ENCODE measurements around the gene DNAJC3.
"Not testable (repeated sequence)": the region's sequence is repeated elsewhere in the genome, so short reads cannot be mapped to it uniquely, and the experiment has no call there.

Gene DNAJC3

DNA sequence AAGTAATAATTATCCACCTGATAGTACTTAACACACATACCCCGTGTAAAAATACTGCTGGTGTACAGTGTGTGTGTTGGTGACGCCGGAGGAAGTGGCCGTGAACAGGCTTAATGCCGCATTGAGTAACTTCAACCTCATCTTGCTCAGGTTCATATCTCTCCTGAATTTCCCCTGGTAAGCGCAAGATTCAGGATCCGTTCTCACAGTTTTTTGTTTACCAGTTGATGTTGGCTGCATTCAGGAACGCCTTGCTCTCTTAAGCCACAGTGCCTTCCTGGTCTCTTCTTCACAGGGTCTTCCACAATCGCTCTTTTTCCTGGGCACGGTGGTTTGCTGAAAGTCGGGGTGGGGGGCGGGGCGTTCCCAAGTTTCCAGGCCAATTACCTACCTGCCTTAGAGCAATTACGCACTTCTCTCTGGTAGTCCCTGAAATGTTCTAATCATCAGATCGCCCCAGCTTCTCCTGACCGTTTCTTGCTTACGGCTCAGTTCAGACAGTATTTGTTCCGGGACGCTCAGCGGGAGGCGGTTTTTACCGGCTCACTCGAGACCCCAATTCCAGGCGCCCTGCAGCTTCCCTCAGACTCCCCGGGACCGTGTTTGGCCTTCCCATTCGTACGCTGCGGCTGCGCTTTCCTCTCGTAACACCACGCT is 706 bp upstream of the DNAJC3 start:
- peak in 1 of 3 experiments; percentile 3 for DNase-seq (ENCODE audit: low read depth in 3 of 3)

DNA sequence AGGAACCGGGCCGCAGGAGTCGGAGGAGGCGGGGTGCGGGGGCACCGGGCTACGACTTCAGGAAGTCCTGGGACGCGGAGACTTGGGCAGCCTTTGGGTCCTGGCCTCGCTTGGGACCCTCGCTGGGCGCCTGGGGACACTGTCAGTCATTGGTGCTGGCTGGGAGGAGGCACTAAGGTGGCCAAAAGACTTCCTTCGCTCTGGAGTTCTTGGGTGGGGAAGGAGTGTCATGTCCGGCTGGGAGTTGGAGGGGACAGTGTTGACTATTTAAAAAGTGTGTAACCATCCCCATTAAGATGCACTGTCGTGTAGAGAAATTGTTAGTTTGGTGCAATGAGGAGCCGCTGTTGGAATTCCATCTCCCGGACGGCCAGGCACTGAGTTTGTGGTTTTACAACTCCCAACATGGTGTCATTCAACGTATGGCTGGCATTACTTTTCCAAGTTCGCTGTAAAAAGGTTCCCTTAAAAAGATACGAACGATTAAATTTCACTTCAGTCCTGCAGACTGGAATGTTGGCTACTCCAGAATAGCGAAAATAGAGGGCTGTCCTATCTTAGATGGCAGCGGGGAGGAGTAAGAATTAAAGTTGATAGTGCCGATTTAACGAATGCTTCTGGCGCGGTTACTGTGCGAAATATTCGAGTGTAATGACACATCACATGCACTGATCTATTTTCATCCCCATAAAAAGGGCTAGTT is 776 bp downstream of the DNAJC3 start:
- no peak for DNase-seq (ENCODE audit: low read depth in 3 of 3)

DNA sequence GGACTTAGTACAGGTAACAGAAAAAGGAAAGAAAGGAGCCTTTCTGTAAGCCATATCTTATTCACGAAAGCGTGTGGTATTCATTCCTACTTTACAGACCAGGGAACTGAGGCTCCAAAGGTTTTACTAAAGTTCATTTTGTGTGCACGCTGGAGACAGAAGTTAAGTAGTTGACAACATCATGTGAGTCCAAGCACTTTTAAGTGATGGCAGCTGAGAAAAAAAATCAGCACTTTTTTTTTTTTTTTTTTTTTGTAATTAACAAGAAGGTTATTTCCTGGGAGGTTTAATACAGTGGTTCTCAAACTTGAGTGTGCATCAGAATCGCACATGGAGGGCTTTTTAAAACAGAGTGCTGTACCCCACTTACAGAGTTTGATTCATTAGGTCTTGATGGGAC is 2.0 kb downstream of the DNAJC3 start:
- no peak for DNase-seq (ENCODE audit: low read depth in 3 of 3)

DNA sequence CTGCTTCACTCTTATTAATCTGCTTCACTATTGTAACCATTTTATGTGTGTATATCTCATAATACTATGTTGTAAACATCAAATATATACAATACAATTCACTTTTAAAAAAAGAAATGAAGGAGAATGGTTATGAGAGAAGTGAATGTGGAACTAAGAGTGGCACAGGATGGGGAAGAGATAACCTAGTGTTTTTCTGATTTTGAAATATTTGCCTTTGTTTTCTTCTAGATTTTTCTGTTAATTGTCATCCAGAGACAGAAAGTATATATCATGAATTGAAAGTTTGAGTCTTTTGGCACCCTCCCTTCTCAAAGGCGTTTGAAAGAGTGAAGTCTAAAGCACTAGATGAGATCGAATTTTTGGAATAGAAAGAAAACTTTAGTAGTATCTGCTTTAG is 2.8 kb downstream of the DNAJC3 start:
- DNase-seq (ENCODE audit: low read depth in 3 of 3): no peak

DNA sequence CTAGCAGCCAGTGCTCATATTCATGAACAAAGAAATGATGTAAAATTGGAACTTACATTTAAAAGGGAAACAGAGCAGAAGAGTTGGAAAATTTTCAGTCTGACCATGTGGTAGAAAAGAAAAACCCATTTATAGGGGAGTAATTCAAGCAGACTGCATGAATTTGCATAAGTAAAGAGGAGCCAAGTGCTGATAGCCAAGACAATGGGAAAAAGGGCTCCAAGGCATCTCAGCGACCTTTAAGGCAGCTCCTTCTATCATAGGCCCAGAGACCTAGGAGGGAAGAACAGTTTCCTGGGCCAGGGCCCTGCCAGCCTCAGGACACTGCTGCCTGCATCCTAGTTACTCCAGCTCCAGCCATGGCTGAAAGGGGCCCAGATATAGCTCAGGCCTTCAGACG is 7.5 kb downstream of the DNAJC3 start:
- no peak for DNase-seq (ENCODE audit: low read depth in 3 of 3)

DNA sequence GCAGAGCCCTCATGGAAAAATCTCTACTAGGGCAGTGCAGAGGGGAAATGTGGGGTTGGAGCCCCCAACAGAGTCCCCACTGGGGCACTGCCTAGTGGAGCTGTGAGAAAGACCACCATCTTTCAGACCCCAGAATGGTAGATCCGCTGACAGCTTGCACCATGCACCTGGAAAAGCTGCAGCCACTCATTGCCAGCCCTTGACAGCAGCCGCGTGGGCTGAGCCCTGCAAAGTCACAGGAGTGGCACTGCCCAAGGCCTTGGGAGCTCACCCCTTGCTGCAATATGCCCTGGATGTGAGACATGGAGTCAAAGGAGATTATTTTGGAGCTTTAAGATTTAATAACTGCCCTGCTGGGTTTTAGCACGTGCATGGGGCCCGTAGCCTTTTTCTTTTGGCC is 8.0 kb downstream of the DNAJC3 start:
- DNase-seq (ENCODE audit: low read depth in 3 of 3): not testable (repeated sequence)

DNA sequence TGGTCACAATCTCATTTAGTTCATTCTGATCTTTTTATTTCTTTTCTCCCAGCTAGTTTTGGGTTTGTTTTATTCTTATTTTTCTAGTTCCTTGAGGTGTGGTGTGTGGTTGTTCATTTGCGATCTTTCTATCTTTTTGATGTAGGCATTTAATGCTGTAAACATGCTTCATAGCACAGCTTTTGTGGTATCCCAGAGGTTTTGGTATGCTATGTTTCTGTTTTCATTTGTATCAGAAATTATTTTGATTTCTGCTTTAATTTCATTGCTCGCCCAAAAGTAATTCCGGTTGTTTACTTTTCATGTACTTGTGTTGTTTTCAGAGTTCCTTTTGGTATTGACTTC is 12.6 kb downstream of the DNAJC3 start:
- DNase-seq (ENCODE audit: low read depth in 3 of 3): no peak

DNA sequence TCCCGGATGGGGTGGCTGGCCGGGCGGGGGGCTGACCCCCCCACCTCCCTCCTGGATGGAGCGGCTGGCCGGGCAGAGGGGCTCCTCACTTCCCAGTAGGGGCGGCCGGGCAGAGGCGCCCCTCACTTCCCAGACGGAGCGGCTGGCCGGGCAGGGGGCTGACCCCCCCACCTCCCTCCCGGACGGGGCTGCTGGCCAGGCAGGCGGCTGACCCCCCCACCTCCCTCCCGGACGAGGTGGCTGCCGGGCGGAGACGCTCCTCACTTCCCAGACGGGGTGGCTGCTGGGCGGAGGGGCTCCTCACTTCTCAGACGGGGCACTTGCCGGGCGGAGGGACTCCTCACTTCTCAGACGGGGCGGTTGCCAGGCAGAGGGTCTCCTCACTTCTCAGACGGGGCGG is 14.0 kb downstream of the DNAJC3 start:
- not testable (repeated sequence) for DNase-seq (ENCODE audit: low read depth in 3 of 3)

DNA sequence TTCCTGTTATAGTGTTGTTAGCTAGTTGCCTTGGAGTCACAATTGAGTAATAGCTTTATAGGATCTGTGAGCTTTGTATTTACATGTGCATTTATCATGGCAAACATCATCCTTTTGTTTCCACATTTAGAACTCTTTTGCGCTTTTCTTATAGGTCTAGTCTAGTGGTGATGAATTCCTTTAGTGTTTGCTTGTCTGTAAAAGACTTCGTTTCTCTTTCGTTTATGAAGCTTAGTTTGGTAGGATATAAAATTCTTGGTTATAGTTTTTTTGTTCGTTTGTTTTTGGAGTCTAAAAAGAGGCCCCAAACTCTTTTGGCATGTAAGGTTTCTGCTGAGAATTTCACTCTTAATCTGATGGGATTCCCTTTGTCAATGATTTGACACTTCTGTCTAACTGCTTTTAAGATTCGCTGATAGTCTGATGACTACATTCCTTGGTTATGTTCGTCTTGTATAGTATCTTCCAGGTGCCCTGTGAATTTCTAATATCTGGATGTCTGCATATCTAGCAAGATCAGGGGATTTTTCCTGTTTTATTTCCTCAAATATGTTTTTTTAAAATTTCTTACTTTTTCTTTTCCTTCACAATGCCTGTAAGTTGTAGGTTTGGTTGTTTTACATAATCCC is 20.2 kb downstream of the DNAJC3 start:
- DNase-seq (ENCODE audit: low read depth in 3 of 3): no peak

DNA sequence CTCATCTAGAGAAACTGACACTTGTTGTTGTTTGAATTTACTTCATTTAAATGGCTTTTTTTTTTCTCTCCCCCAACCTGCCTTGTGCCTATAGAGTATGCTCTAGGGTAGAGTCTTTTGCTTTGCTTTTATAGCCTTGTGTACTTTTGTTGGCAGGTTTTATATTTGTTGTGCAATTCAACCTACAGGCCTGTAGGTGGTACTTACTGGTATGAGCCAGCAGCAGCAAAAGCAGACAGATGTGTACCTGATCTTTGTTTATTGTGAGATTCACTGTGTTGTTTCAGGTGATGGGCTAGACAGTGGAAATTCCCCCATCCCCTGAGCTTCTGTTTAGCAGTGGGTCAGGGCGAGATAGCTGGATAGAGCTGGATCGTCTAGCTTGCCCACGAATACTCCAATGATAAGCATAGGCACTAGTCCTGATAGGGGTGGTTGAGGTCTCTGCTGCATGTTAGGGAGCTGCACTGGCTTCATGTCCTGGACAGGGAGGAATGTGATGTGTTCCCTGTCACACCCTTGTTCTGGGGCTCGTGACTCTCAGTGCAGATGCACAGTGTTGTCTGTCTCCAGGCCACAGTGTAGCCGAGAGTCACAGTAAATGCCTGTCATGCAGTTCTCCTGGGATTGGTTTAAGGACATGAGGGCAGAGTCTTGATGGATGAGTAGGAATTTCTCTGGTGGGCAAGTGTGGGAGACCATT is 21.3 kb downstream of the DNAJC3 start:
- no peak for DNase-seq (ENCODE audit: low read depth in 3 of 3)

DNA sequence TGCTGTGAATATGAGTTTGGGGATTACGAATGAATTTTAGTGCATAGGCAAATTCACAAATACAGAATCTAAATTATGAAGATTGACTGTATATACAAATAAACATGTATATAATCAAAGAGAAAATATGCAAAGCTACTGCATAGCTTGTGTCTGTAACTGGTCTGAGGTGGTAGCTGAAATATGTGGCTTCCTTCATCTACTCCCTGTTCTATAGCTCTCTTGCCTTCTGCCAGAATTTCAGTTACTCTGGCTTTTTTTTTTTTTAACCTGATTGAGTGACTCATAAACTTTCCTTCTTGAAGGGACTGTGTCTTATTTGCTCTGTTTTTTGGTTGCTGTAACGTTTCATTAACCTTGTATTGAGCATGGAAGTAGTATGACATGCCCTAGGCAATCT is 26.6 kb downstream of the DNAJC3 start:
- DNase-seq (ENCODE audit: low read depth in 3 of 3): no peak

DNA sequence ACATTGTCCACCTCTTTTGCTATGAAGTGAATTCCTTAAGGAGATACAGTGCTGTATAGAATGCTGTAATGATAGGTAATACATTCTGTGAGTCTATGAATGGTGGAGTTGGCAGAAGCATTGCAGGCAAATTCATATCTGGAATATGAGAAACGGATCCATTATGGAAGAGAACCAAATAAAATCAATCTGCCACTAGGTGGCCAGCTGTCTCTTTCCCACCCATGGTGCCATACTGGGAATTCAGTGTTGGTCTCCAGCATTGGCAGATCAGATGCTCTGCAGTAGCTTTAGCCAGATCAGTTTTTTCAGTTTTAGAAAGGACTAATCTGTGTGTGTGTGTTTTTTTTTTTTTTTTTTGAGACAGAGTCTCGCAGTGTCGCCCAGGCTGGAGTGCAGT is 27.6 kb downstream of the DNAJC3 start:
- no peak for DNase-seq (ENCODE audit: low read depth in 3 of 3)

DNA sequence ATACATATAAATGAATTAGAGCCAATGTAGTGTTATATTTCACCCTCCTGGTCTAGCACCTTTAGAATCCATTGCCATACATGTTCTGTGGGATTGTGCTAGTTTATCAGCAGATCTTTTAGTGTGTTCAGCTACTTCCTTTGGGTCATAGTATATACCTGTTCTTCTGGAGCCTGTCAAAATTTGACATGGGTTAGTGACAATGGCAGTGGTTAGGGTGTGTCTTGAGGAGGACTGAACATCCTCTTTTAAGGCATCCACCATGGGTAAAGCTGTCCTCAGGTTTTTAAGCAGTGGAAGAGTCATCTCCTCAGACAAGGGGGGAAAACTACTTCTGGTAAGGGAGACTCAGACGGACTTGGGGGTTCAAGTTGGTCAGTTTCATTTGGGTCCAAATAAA is 29.4 kb downstream of the DNAJC3 start:
- DNase-seq (ENCODE audit: low read depth in 3 of 3): no peak

DNA sequence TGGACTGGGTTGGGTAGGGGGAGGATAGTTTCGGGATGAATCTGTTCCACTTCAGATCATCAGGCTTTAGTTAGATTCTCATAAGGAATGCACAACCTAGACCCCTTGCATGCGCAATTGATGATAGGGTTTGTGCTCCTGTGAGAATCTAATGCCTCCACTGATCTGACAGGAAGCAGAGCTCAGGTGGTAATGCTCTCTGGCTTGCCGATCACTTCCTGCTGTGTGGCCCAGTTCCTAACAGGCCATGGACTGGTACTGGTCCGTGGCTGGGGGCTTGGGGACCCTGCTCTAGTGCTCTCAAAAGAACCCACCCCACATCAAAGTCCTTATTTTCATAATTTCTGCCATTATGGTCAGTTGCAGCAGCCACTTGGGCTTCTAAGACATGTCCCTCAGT is 30.1 kb downstream of the DNAJC3 start:
- DNase-seq (ENCODE audit: low read depth in 3 of 3): no peak

DNA sequence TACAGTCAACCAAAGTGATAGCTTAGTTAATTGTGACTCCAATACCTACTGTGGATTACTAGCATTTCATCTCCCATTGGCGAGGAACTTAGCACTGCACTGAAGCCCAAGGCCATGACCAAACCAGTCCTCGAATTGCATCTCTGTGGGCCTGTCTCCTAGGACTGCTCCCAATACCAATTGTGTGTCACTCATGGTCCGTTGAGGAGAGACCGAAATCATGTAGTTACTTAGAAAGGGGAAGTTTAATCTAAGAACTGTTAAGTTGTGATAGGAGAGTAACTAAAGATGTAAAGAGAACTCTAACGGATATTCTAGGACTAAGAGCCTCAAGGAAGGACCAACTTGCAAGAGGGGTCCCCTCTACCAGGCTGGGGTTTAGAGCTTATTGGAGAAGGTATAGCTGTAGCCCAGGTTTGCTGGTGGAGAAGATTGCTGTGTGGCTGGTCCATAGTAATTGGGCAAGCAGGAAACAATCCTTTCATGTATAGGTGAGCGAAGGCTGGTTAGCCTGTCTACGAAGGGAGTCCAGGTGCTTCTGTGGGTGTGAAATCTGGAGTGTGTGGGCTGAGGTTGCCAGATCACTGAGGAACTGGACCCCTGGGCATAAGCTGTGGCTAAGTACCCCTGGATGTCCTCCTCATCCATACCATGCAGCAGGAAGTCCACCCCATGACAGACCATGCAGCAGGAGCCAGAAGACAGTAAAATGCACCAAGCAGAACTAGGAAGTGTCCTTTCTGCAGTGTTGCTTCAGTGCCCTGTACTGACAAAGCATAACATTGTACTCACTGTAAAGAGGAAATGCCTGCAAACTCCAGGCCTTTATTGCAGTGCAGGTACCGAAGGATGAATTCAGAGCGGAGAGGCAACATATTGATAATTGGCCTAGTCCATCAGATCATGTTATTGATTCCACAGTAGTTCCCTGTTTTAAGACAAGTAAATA is 30.8 kb downstream of the DNAJC3 start:
- no peak for DNase-seq (ENCODE audit: low read depth in 3 of 3)

DNA sequence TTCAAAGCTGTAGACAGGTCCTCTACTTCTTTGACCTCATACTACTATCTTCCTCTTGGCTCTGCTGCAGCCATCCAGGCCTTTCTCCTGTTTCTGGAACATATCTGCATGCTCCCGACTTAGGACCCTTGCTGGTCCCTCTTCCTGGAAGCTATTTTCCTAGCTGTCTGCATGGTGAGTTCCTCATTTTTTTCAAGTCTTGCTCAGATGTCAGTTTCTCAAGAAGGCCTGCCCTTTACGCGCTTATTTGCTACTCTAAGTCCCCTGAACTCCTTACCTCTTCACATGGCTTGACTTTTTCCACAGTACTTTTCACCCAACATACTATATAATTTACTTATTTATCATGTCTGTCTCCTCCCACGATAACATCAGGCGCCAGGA is 31.4 kb downstream of the DNAJC3 start:
- DNase-seq (ENCODE audit: low read depth in 3 of 3): no peak

DNA sequence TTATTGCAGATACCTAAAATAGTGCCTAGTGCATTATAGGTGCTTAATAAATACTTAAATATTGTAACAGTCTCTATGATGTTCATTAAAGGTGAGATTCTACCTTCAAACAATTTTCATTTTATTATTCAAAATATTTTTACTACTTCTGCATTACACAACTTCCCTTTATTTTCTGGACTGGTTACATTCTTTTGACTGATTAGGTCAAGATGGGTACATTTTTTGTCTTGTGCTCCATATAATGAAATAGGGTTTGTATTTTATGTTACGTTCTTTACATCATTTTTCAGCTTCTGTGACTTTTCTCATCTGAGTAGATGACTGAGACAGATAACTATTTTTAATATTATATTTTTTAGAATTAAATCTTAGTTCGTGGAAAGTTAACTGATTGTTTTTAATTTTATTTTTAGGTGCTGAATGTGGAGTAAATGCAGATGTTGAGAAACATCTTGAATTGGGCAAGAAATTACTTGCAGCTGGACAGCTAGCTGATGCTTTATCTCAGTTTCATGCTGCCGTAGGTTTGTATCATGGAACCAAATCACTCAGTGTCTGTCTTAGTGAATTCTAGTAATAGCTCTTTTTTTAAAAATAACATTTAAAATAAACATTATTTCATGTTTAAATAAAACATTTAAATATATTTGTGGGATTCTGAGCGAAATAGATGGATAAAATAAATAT is 32.0 kb downstream of the DNAJC3 start:
- DNase-seq (ENCODE audit: low read depth in 3 of 3): no peak

DNA sequence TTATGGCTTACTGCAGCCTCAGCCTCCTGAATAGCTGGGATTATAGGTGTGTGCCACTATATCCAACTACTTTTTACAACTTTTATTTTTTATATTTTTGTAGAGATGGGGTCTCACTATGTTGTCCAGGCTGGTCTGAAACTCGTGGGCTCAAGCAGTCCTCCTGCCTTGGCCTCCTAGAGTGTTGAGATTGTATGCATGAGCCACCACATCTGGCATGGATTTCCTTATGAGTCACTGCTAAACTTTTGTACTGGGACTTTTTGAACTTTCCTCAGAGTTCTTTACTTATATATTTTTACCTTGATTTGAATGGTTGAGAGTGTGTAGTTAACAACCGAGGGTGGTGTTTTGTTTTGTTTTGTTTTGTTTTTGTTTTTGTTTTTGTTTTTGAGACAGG is 33.4 kb downstream of the DNAJC3 start:
- DNase-seq (ENCODE audit: low read depth in 3 of 3): no peak

DNA sequence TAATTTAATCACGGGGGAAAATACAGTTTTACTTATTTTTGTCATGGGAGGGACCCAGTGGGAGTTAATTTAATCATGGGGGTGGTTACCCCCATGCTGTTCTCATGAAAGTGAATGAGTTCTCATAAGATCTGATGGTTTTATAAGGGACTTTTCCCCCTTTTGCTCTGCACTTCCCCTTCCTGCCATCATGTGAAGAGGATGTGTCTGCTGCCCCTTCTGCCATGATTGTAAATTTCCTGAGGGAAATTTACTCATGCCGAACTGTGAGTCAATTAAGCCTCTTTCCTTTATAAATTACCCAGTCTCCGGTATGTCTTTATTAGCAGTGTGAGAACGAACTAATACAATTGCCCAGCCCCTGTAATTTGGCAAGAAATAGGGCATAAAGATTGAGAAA is 35.9 kb downstream of the DNAJC3 start:
- DNase-seq (ENCODE audit: low read depth in 3 of 3): not testable (repeated sequence)

DNA sequence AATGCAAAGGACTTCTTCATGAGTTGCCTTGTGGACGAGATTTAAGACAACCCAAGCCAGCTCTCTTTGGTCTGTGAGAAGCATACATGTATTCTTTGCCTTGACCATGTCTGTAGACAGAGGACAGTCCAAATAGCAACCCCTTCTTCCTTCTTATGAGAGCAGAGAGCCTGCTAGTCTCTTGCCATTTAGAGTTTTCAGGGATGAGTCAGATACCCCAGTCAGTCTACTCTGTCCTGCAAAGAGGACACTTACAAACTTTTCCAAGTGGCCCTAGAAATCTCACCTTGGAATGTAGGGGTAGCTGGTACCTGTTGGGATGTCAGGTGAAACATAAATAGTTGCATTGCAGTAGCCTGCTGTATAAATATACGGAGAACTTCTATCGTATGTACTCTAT is 36.7 kb downstream of the DNAJC3 start:
- DNase-seq (ENCODE audit: low read depth in 3 of 3): no peak

Measured in stimulated activated CD4-positive, alpha-beta T cell treated with anti-CD3 and anti-CD28 coated beads, TNF-alpha, amount 100 ng/mL, for 24 hours (primary cell).